GM13977 (cell line): ENCODE measurements around the gene PADI2.

ENCODE experiments used
- DNase-seq: peaks from one replicate; pipeline ENCODE4 v3.0.0; 2012; ENCODE audit warnings: low spot score
- in situ Hi-C: fragments of 300-500 bp; cut with MboI; formaldehyde crosslinking; loops from one replicate; pipeline ENCODE4 v1.12.0; 2022; ENCODE audit warnings: low sequenced_read_pairs, low pct_unique_long_range_greater_than_20kb, mixed read lengths, inconsistent platforms; ENCODE audit not compliant: unreplicated experiment
- TF ChIP-seq, protein P1 (sequence below): IDR thresholded peaks from 2 replicates; pipeline ENCODE4 v1.5.1; 2012; ENCODE audit warnings: mild to moderate bottlenecking, control low read depth; ENCODE audit not compliant: insufficient read depth; ENCODE audit errors: extremely low read depth, missing control alignments

PADI2 gene

DNA sequence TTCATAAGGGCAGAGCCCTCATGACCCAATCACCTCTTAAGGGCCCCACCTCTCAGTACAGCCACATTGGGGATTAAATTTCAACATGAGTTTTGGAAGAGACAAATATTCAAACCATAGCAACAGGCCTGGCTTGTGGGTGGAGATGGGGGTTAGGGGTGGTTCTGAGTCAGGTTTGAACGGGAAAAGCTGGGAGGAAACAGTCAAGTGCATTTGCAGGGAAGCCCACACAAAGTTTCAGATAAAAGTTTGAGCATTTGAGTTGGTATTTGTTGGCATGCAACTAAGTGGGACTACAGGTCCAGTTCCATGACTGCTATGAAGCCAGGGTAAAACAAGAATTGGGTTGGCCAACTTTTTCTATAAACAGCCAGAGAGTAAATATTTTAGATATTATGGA, 21.0 kb upstream of the PADI2 start:
- TF ChIP-seq, protein P1, sequence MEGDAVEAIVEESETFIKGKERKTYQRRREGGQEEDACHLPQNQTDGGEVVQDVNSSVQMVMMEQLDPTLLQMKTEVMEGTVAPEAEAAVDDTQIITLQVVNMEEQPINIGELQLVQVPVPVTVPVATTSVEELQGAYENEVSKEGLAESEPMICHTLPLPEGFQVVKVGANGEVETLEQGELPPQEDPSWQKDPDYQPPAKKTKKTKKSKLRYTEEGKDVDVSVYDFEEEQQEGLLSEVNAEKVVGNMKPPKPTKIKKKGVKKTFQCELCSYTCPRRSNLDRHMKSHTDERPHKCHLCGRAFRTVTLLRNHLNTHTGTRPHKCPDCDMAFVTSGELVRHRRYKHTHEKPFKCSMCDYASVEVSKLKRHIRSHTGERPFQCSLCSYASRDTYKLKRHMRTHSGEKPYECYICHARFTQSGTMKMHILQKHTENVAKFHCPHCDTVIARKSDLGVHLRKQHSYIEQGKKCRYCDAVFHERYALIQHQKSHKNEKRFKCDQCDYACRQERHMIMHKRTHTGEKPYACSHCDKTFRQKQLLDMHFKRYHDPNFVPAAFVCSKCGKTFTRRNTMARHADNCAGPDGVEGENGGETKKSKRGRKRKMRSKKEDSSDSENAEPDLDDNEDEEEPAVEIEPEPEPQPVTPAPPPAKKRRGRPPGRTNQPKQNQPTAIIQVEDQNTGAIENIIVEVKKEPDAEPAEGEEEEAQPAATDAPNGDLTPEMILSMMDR: no peak
- in situ Hi-C loops: no loop called here
- DNase-seq: no peak

DNA sequence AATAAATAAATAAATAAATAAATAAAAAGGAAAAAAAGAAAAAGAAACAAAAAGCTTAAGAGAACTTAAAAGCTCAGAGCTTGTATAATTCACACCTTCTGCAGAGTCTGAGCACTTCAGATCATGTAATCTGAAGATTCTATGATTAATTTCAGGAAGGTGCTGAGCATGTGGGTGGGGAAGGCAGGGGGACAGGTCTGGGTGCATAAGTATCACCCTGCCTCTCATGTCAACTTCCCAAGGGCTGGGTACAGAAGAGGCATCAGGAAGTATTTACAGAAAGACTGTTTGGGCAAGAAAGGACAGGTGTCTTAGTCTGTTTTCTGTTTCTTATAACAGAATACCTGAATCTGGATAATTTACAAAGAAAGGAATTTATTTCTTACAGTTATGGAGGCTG, 20.4 kb upstream of the PADI2 start:
- DNase-seq: no peak
- in situ Hi-C loops: no loop called here
- TF ChIP-seq, protein P1: no peak

DNA sequence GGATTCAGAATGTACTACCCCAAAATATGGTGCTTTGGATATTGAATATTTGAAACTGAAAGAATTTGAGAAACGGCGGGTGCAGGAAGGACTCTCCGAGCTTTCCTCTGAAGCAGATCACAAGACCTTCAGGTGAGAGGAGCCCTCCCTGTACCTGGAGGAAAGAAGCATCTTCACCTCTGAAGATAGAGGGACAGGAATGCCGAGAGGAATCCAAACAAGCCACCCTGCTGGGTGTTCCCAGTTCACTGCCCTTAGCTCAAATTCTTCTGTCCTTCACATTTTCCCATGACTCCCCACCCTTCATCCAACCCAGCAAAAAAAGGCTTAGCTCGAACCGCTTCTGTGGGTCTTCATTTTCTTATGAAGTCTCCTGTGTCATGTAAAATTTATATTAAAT, 18.2 kb upstream of the PADI2 start:
- TF ChIP-seq, protein P1: no peak
- DNase-seq: no peak
- in situ Hi-C loops: no loop called here

DNA sequence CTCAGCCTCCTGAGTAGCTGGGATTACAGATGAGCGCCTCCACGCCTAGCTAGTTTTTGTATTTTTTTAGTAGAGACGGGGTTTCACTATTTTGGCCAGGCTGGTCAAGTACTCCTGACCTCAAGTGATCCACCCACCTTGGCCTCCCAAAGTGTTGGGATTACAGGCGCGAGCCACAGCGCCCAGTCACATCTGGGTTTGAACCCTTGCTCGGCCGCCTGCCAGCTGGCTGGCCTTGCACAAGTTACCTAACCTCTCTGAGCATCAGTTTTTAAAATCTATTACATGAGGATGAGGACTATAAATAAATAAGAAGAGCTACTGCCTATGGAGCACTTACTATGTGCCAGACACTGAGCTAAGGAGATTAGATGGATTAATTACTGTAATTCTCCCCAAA, 17.7 kb upstream of the PADI2 start:
- DNase-seq: no peak
- in situ Hi-C loops: no loop called here
- TF ChIP-seq, protein P1: no peak

DNA sequence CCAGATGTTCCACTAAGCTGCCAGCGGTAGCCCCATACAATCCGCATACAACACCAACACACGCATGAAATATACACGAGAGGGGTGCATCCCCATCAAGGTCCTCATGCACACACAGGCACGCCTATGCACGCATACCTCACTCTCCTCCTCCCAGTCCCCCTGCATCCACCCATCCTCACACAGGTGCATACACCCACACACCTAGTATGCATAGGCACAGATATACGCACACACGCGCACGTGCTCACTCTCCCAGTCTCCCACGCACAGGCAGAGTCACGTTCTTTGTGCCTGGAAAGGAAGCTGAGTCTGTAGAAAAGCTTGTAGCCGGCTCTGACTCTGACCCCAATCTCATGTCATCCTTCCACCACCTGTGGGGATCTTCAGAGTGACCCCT, 16.9 kb upstream of the PADI2 start:
- TF ChIP-seq, protein P1: no peak
- no peak for DNase-seq
- in situ Hi-C loops: no loop called here

DNA sequence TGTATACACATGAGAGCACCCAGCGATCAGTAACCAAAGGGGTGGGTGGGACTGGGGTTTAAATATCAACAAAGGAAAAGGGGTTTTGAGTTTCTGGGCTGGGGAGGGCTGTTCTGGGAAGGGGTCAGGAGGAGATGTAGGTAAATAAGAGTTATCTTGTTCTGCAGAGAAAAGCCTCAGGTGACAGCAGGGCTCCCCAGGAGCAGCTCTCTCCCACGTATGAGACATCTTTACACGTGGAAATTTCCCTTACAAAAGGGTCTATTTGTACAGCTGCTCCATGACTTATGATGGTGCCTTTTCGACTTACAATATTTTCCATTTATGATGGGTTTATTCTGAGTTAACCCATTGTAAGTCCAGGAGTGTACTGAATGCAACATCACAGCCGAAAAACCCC, 16.3 kb upstream of the PADI2 start:
- in situ Hi-C loops: no loop called here
- DNase-seq: no peak
- TF ChIP-seq, protein P1: no peak

DNA sequence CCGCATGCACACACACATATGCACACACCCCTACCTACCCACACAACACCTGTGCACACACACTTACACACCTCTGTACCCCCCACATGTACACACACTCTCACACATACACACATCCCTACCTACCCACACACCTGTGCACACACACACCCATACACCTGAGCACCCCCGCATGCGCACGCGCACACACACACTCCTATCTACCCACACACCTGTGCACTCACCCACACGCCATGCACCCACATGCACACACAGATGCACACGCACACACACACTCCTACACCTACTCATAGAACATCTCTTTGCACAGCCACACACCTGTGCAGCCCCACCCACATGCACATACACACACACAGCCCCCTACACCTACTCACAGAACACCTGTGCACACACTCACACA, 15.5 kb upstream of the PADI2 start:
- in situ Hi-C loops: no loop called here
- TF ChIP-seq, protein P1: no peak
- DNase-seq: no peak
